GM23248 (cell line): ENCODE data around the gene GPR12.

Source experiments
- EZH2 ChIP-seq: fragments of 200-600 bp; sonication (generic); IDR thresholded peaks from 2 replicates; pipeline ENCODE4 v1.6.1; 2018; ENCODE audit warnings: antibody characterized with exemption, mild to moderate bottlenecking; ENCODE audit not compliant: insufficient read depth, poor library complexity, severe bottlenecking
- EZH2phosphoT487 ChIP-seq: fragments of 200-600 bp; sonication (generic); IDR thresholded peaks from 2 replicates; pipeline ENCODE4 v1.6.1; 2018; ENCODE audit warnings: antibody characterized with exemption, moderate library complexity, mild to moderate bottlenecking, low read depth; ENCODE audit not compliant: insufficient read depth

- no peak for TF ChIP-seq EZH2
- no peak for TF ChIP-seq EZH2phosphoT487
Observed at GRCh38 chr13:26784704-26785639, 24.4 kb upstream of the GPR12 start.
